ENCODE data around the gene UBR1.

- TF ChIP-seq CTCF (IDR thresholded peaks at IDR 0.05) (no peak), ZFX (IDR thresholded peaks at IDR 0.05; ENCODE audit: borderline replicate concordance) (no peak)
Observed at GRCh38 chr15:43067717-43068461, 37.9 kb downstream of the UBR1 start.

Measured in 22Rv1 (cell line).